Middle frontal gyrus (tissue), 1 donor: ENCODE data around the gene TOMM34.

Source experiments
- DNase-seq: peaks from one replicate; pipeline ENCODE4 v3.0.0-alpha.2; 2015; ENCODE audit warnings: low spot score; ENCODE audit errors: extremely low spot score

TOMM34 gene

GRCh38 chr20:44936510-44936909 lies 23.7 kb downstream of the TOMM34 start:
- no peak for DNase-seq

GRCh38 chr20:44932916-44933315 lies 27.3 kb downstream of the TOMM34 start:
- no peak for DNase-seq

- no peak for DNase-seq
Observed at GRCh38 chr20:44931911-44932310, 28.3 kb downstream of the TOMM34 start.

GRCh38 chr20:44930517-44931168 lies 29.6 kb downstream of the TOMM34 start:
- no peak for DNase-seq

- no peak for DNase-seq
Observed at GRCh38 chr20:44928595-44928994, 31.6 kb downstream of the TOMM34 start.

GRCh38 chr20:44924541-44924940 lies 35.7 kb downstream of the TOMM34 start:
- DNase-seq, result no peak

- no peak for DNase-seq
Observed at GRCh38 chr20:44921447-44921846, 38.8 kb downstream of the TOMM34 start.

- no peak for DNase-seq
Observed at GRCh38 chr20:44918761-44919160, 41.4 kb downstream of the TOMM34 start.

- no peak for DNase-seq
Observed at GRCh38 chr20:44918342-44918741, 41.9 kb downstream of the TOMM34 start.

- DNase-seq, result no peak
Observed at GRCh38 chr20:44917399-44917798, 42.8 kb downstream of the TOMM34 start.

GRCh38 chr20:44916586-44916985 lies 43.6 kb downstream of the TOMM34 start:
- DNase-seq, result no peak

GRCh38 chr20:44914924-44915323 lies 45.3 kb downstream of the TOMM34 start:
- no peak for DNase-seq

GRCh38 chr20:44912189-44912588 lies 48.0 kb downstream of the TOMM34 start:
- no peak for DNase-seq

- no peak for DNase-seq
Observed at GRCh38 chr20:44911264-44911921, 48.8 kb downstream of the TOMM34 start.

- no peak for DNase-seq
Observed at GRCh38 chr20:44910690-44911262, 49.4 kb downstream of the TOMM34 start.

- DNase-seq, result no peak
Observed at GRCh38 chr20:44909872-44910689, 50.1 kb downstream of the TOMM34 start, which contains the start of gene PABPC1L. Gene PABPC1L (plus strand): TSS chr20:44910060. CDS start chr20:44910144, 84 bp downstream.

GRCh38 chr20:44908987-44909871 lies 51.0 kb downstream of the TOMM34 start:
- no peak for DNase-seq

GRCh38 chr20:44904377-44904776 lies 55.8 kb downstream of the TOMM34 start:
- no peak for DNase-seq

GRCh38 chr20:44901974-44902373 lies 58.2 kb downstream of the TOMM34 start:
- no peak for DNase-seq

- no peak for DNase-seq
Observed at GRCh38 chr20:44900231-44900854, 59.9 kb downstream of the TOMM34 start.
